Thymus (tissue), 11 donors: ENCODE results near the gene TRAPPC2. TPM values are rescaled to one million over a fixed set of nuclear protein-coding genes. Genes with fewer than 3 reads are reported as not detected.
"Not testable (repeated sequence)": the region's sequence is repeated elsewhere in the genome, so short reads cannot be mapped to it uniquely, and the experiment has no call there.

Experiments used
- DNase-seq, 9 donors: peaks; one replicate each; pipeline ENCODE4 v3.0.0-alpha.2; 2013; ENCODE audit warnings: low spot score in 9 of 9, low read depth in 6 of 9, missing footprints in 1 of 9
- H3K27ac ChIP-seq, 2 donors: one replicate each; pipeline ENCODE4 v1.5.1; 2013; ENCODE audit warnings: control low read depth in 1 of 2, low read depth in 1 of 2, low read length in 1 of 2, mild to moderate bottlenecking in 1 of 2, moderate library complexity in 1 of 2
- H3K27me3 ChIP-seq, 2 donors: one replicate each; pipeline ENCODE4 v1.5.1; 2013; ENCODE audit warnings: low read length in 1 of 2; ENCODE audit not compliant: control insufficient read depth in 2 of 2, insufficient read depth in 1 of 2
- H3K36me3 ChIP-seq, 2 donors: one replicate each; pipeline ENCODE4 v1.5.1; 2013; ENCODE audit warnings: low read length in 1 of 2, mild to moderate bottlenecking in 1 of 2, moderate library complexity in 1 of 2; ENCODE audit not compliant: control insufficient read depth in 2 of 2, insufficient read depth in 2 of 2
- H3K4me1 ChIP-seq, 2 donors: one replicate each; pipeline ENCODE4 v1.5.1; 2013; ENCODE audit warnings: low read length in 2 of 2; ENCODE audit not compliant: control insufficient read depth in 2 of 2, insufficient read depth in 2 of 2
- H3K4me3 ChIP-seq, 2 donors: one replicate each; pipeline ENCODE4 v1.5.1; 2013; ENCODE audit warnings: low read length in 2 of 2, control low read depth in 1 of 2, mild to moderate bottlenecking in 1 of 2
- H3K9me3 ChIP-seq, 2 donors: one replicate each; pipeline ENCODE4 v1.5.1; 2013; ENCODE audit warnings: low read length in 1 of 2, mild to moderate bottlenecking in 1 of 2; ENCODE audit not compliant: control insufficient read depth in 2 of 2, insufficient read depth in 1 of 2
- WGBS: extraction: QIAGEN DNeasy Blood & Tissue Kit; methylation state at CpG from one replicate; pipeline ENCODE4 v1.1.7; 2013; 5-methylcytosine and 5-hydroxymethylcytosine counted together
- polyA plus RNA-seq: library from polyadenylated mRNA; stranded (reverse); fragments of 200-250 nt; gene quantifications from one replicate; pipeline ENCODE4 v1.2.3, GENCODE V29; 2013
- total RNA-seq: library from RNA; stranded (reverse); fragments of 120-200 nt; gene quantifications from one replicate; pipeline ENCODE4 v1.2.4, GENCODE V29; 2013
- donor health status: healthy.

Gene TRAPPC2
- total and polyA plus RNA-seq, 2 donors, result 15.2 to 21.0 TPM

DNA sequence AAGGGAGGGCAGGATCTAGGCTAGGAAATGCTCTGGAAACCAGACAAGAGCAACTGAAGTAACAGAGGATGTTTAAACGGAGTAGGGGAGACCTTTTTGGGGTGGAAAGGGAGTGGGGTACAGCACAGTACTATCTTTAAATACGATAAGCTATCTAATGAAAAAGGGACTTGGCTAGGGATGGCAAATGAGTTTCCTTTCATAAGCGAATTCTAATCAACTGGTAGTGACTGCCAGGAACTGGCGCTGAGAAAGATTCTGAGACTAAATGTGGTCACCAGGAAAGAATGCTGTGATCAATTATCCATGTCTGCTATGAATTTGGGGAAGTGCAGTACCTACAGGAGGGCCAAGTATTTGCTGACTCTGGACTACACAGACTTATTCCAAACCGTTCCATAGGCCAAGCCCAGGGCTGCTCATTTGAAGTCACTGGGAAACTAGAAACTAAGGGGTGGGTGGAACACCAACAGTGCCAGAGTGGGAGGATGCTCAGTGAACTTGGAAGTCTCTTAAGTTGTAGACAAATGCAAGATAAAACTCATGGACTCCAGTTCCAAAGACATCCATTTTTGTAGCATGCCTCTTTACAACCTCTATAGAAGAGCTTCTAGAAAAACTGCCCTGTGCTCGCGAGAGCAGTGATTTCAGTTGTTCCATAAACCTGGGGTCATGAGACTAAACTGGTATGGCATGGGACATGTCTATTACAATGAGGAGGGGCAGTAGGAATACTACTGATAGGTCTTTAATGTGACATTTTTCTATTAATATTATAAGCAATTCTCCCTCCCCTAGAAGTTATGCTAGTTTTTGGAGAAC is 2.0 kb downstream of the TRAPPC2 start:
- 96% methylated on average over 7 of the region's 7 CpGs for WGBS
- DNase-seq, result no peak
- peaks cover 0 to 4% of the 10 kb centered on the region in 2 donors for H3K4me1 ChIP-seq

GRCh38 chrX:13730523-13730922 is 3.9 kb downstream of the TRAPPC2 start:
- H3K4me1 ChIP-seq, H3K4me3 ChIP-seq, H3K27ac ChIP-seq, DNase-seq, H3K36me3 ChIP-seq, H3K9me3 ChIP-seq: not testable (repeated sequence)
- H3K27me3 ChIP-seq, result peaks cover 0 to 10% of the 10 kb centered on the region in 2 donors
- WGBS, result 100% methylated on average over 1 of the region's 1 CpG

More for the DNA sequence above, 2.0 kb downstream of the TRAPPC2 start:
- Histone ChIP-seq H3K9me3 (no peaks in the 10 kb centered on the region), H3K27ac (no peak overlapping the region), H3K27me3 (peaks cover 0 to 10% of the 10 kb centered on the region in 2 donors), H3K4me3 (no peak overlapping the region), H3K36me3 (peaks cover 0 to 2% of the 10 kb centered on the region in 2 donors)

DNA sequence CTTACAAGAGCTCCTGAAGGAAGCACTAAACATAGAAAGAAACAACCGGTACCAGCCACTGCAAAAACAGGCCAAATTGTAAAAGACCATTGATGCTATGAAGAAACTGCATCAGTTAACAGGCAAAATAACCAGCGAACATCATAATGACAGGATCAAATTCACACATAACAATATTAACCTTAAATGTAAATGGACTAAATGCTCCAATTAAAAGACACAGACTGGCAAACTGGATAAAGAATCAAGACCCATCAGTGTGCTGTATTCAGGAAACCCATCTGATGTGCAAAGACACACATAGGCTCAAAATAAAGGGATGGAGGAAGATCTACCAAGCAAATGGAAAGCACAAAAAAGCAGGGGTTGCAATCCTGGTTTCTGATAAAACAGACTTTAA is 7.8 kb downstream of the TRAPPC2 start:
- 95% methylated on average over 2 of the region's 2 CpGs for WGBS
- not testable (repeated sequence) for H3K27ac ChIP-seq, H3K27me3 ChIP-seq

DNA sequence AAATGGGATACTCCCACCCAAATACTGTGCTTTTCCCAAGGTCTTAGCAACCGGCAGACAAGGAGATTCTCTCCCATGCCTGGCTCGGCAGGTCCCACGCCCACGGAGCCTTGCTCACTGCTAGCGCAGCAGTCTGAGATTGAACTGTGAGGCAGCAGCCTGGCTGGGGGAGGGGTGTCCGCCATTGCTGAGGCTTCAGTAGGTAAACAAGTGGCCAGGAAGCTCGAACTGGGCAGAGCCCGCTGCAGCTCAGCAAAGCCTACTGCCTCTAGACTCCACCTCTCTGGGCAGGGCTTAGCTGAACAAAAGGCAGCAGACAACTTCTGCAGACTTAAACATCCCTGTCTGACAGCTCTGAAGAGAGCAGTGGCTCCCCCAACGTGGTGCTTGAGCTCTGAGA is 9.5 kb downstream of the TRAPPC2 start:
- DNase-seq, H3K27me3 ChIP-seq, H3K27ac ChIP-seq, H3K4me1 ChIP-seq, H3K9me3 ChIP-seq, H3K36me3 ChIP-seq, H3K4me3 ChIP-seq: not testable (repeated sequence)
- 92% methylated on average over 9 of the region's 9 CpGs for WGBS

More for the DNA sequence above, 7.8 kb downstream of the TRAPPC2 start:
- not testable (repeated sequence) for H3K36me3 ChIP-seq, H3K4me1 ChIP-seq, H3K9me3 ChIP-seq, DNase-seq, H3K4me3 ChIP-seq

DNA sequence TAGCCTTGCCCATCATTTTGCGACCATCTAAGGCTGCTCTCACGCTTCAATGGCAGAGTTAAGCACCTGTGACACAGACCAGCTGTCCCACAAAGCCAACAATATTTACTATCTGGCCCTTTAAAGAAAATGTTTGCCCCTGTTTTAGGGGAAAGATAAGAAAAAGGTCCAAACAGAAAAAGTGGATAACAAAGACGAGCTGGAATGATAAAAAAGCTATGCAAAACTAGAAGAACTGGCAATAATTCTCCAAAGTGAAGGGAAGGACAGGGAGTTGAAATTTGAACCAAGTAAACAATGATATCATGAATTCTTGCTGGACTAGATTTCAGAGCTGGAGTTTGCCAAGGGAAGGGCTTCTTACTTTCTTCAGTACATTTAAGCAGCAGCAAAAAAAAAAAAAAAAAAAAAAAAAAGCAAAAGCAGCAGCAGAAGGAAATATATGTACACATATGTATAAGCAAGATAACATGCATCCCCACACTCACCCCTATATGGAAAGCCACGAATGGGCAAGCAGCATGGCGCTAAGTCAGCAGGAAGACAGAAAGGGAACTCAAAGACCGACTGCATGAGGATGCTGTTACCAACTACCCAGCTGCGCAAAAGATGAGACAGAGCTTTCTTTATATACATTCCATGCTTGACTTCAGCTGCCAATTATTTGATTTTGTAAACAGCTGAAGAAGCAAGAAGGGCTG is 12.5 kb downstream of the TRAPPC2 start:
- Histone ChIP-seq H3K9me3 (no peaks in the 10 kb centered on the region), H3K27ac (peak overlapping the region; percentile 32 to 42), H3K4me1 (no peaks in the 10 kb centered on the region), H3K4me3 (no peak overlapping the region), H3K36me3 (peaks cover 8 to 19% of the 10 kb centered on the region in 2 donors), H3K27me3 (no peaks in the 10 kb centered on the region)
- DNase-seq, result no peak
- 55% methylated on average over 7 of the region's 7 CpGs for WGBS

- H3K36me3 ChIP-seq, result peaks cover 8 to 22% of the 10 kb centered on the region in 2 donors
- H3K27me3 ChIP-seq, result no peaks in the 10 kb centered on the region
- no peak for DNase-seq
- H3K4me1 ChIP-seq, result no peaks in the 10 kb centered on the region
- H3K4me3 ChIP-seq, result no peak overlapping the region
- H3K27ac ChIP-seq, result no peak overlapping the region
- 94% methylated on average over 4 of the region's 4 CpGs for whole genome bisulfite sequencing
- H3K9me3 ChIP-seq, result no peaks in the 10 kb centered on the region
Observed at GRCh38 chrX:13721371-13721770, 13.0 kb downstream of the TRAPPC2 start.

- Histone ChIP-seq H3K4me1 (no peaks in the 10 kb centered on the region), H3K4me3 (no peak overlapping the region), H3K9me3 (no peaks in the 10 kb centered on the region), H3K27ac (no peak overlapping the region), H3K36me3 (peaks cover 8 to 33% of the 10 kb centered on the region in 2 donors), H3K27me3 (no peaks in the 10 kb centered on the region)
- WGBS, result 97% methylated on average over 3 of the region's 3 CpGs
- no peak for DNase-seq
Observed at GRCh38 chrX:13719192-13719856, 15.1 kb downstream of the TRAPPC2 start.

DNA sequence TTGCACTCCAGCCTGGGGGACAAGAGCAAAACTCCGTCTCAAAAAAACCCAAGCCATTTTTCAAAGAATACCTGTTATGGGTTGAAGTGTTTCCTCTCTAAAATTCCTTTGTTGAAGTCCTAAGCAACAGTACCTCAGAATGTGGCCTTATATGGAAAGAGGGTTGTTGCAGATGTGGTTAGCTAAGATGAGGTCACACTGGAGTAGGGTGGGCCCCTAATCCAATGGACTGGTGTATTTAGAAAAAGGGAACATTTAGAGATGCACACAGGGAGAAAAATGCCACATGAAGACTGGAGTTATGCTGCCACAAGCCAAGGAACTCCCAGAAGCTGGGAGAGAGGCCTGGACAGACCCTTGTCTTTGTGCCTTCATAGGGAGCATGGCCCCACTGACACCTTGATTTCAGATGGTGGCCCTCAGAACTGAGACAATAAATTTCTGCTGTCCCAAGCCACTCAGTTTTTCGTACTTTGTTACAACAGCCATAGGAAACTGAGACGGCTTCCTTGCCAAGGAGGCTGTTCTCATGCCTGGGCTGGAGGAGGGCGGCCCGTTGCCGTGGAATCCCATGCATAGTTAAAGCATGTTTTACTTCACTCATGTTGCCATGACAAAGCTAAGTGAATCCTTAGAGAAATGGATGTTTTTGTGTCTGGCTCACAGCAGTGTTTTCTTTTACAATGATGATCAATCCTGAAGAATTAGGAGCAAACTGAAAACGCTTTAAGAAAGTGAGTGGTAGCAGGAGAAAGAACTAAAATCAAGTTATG is 16.5 kb downstream of the TRAPPC2 start:
- H3K4me3 ChIP-seq, result no peak overlapping the region
- H3K4me1 ChIP-seq, result no peaks in the 10 kb centered on the region
- no peaks in the 10 kb centered on the region for H3K27me3 ChIP-seq
- H3K9me3 ChIP-seq, result no peaks in the 10 kb centered on the region
- peaks cover 8 to 30% of the 10 kb centered on the region in 2 donors for H3K36me3 ChIP-seq
- H3K27ac ChIP-seq, result peak overlapping the region in 1 of 2 donors; percentile 39
- 89% methylated on average over 7 of the region's 7 CpGs for WGBS
- no peak for DNase-seq
